Osteoblast (primary cell): ENCODE measurements around the gene TIMP1. TPM values are rescaled to one million over a fixed set of nuclear protein-coding genes. Genes with fewer than 3 reads are reported as not detected.

Experiments
- DNase-seq: peaks from one replicate; pipeline ENCODE4 v3.0.0; 2011; ENCODE audit warnings: low spot score, mixed read lengths; ENCODE audit not compliant: insufficient read length; ENCODE audit errors: missing footprints
- H2AFZ ChIP-seq: 2 replicates; pipeline ENCODE4 v1.6.0; 2011; ENCODE audit warnings: mild to moderate bottlenecking, low read length
- H3K27ac ChIP-seq: 2 replicates; pipeline ENCODE4 v1.5.1; 2011; ENCODE audit warnings: mild to moderate bottlenecking, low read depth, low read length, moderate library complexity
- H3K27me3 ChIP-seq: 2 replicates; pipeline ENCODE4 v1.6.0; 2012; ENCODE audit warnings: mild to moderate bottlenecking, control low read depth, inconsistent platforms, low read length, moderate library complexity; ENCODE audit not compliant: insufficient read depth
- H3K36me3 ChIP-seq: 2 replicates; pipeline ENCODE4 v1.5.1; 2011; ENCODE audit warnings: mild to moderate bottlenecking, low read length, control low read depth, moderate library complexity; ENCODE audit not compliant: insufficient read depth
- H3K4me1 ChIP-seq: 2 replicates; pipeline ENCODE4 v1.5.1; 2011; ENCODE audit warnings: mild to moderate bottlenecking, low read length, control low read depth, moderate library complexity; ENCODE audit not compliant: insufficient read depth
- H3K4me2 ChIP-seq: 2 replicates; pipeline ENCODE4 v1.6.0; 2011; ENCODE audit warnings: mild to moderate bottlenecking, low read length; ENCODE audit not compliant: insufficient read depth
- H3K4me3 ChIP-seq: fragments of 200-600 bp; sonication (generic); 3 replicates; pipeline ENCODE4 v1.5.1; 2012; ENCODE audit warnings: mild to moderate bottlenecking, low read length, inconsistent platforms; ENCODE audit not compliant: insufficient read depth
- H3K79me2 ChIP-seq: 2 replicates; pipeline ENCODE4 v1.6.0; 2012; ENCODE audit warnings: mild to moderate bottlenecking, low read length, control low read depth, inconsistent platforms; ENCODE audit not compliant: insufficient read depth
- H3K9me3 ChIP-seq: 2 replicates; pipeline ENCODE4 v1.5.1; 2011; ENCODE audit warnings: low read depth, low read length, control low read depth
- H4K20me1 ChIP-seq: 2 replicates; pipeline ENCODE4 v1.6.0; 2012; ENCODE audit warnings: mild to moderate bottlenecking, low read length, control low read depth; ENCODE audit not compliant: insufficient read depth
- CTCF ChIP-seq: IDR thresholded peaks from 2 replicates; pipeline ENCODE4 v1.5.1; 2011; ENCODE audit warnings: mild to moderate bottlenecking, low read depth, low read length, moderate library complexity; ENCODE audit errors: extremely low read depth
- total RNA-seq: library from RNA; depleted of rRNA; stranded (reverse); fragments of >200 nt; gene quantifications from 2 replicates; pipeline ENCODE4 v1.2.3, GENCODE V29; 2012

Gene TIMP1
- total RNA-seq, 1 donor = 904 TPM

- Histone ChIP-seq H3K27me3 (no peaks in the 10 kb centered on the region), H3K79me2 (no peaks in the 10 kb centered on the region), H3K4me2 (peak overlapping the region; percentile 65), H4K20me1 (no peaks in the 10 kb centered on the region), H3K36me3 (no peaks in the 10 kb centered on the region), H2AFZ (peak overlapping the region; percentile 9), H3K4me1 (no peaks in the 10 kb centered on the region), H3K9me3 (no peaks in the 10 kb centered on the region), H3K4me3 (peak overlapping the region; percentile 54), H3K27ac (no peak overlapping the region)
- peak; percentile 95 for DNase-seq
- no peak for TF ChIP-seq CTCF
Measured at GRCh38 chrX:47623540-47624027, 41.3 kb downstream of the TIMP1 start.

GRCh38 chrX:47625365-47625764, 43.1 kb downstream of the TIMP1 start:
- no peak overlapping the region for H3K27ac ChIP-seq
- H3K27me3 ChIP-seq = no peaks in the 10 kb centered on the region
- H3K9me3 ChIP-seq = no peaks in the 10 kb centered on the region
- no peaks in the 10 kb centered on the region for H3K79me2 ChIP-seq
- DNase-seq = no peak
- H4K20me1 ChIP-seq = no peaks in the 10 kb centered on the region
- no peaks in the 10 kb centered on the region for H3K36me3 ChIP-seq
- no peaks in the 10 kb centered on the region for H3K4me1 ChIP-seq
- no peak overlapping the region for H3K4me2 ChIP-seq
- no peak overlapping the region for H3K4me3 ChIP-seq
- H2AFZ ChIP-seq = no peak overlapping the region
- no peak for TF ChIP-seq CTCF

- no peak overlapping the region for H3K4me2 ChIP-seq
- H3K79me2 ChIP-seq = no peaks in the 10 kb centered on the region
- TF ChIP-seq CTCF = peak; percentile 5
- DNase-seq = no peak
- no peak overlapping the region for H3K27ac ChIP-seq
- H3K9me3 ChIP-seq = no peaks in the 10 kb centered on the region
- no peaks in the 10 kb centered on the region for H4K20me1 ChIP-seq
- no peak overlapping the region for H3K4me3 ChIP-seq
- no peaks in the 10 kb centered on the region for H3K36me3 ChIP-seq
- H3K4me1 ChIP-seq = no peaks in the 10 kb centered on the region
- H2AFZ ChIP-seq = no peak overlapping the region
- H3K27me3 ChIP-seq = no peaks in the 10 kb centered on the region
Measured at GRCh38 chrX:47628982-47629381, 46.7 kb downstream of the TIMP1 start.

- Histone ChIP-seq H3K27ac (no peak within 1 kb of the TSS), H3K27me3 (no peaks in the 10 kb centered on the region), H2AFZ (no peak within 1 kb of the TSS), H3K9me3 (no peaks in the 10 kb centered on the region), H3K4me2 (no peak within 1 kb of the TSS), H3K79me2 (no peaks in the 10 kb centered on the region), H3K4me1 (no peaks in the 10 kb centered on the region), H3K36me3 (peaks cover 1% of the 10 kb centered on the region), H3K4me3 (no peak within 1 kb of the TSS), H4K20me1 (no peaks in the 10 kb centered on the region)
- DNase-seq = no peak
- TF ChIP-seq CTCF = no peak
Measured at GRCh38 chrX:47629419-47630200, 47.4 kb downstream of the TIMP1 start, which contains the start of gene CFP. CFP (minus strand) TSS chrX:47629930; CDS start chrX:47629844, 86 bp downstream.
